ENCODE data around the gene OR8J3.

The OR8J3 gene, protein sequence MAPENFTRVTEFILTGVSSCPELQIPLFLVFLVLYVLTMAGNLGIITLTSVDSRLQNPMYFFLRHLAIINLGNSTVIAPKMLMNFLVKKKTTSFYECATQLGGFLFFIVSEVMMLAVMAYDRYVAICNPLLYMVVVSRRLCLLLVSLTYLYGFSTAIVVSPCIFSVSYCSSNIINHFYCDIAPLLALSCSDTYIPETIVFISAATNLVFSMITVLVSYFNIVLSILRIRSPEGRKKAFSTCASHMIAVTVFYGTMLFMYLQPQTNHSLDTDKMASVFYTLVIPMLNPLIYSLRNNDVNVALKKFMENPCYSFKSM

DNA sequence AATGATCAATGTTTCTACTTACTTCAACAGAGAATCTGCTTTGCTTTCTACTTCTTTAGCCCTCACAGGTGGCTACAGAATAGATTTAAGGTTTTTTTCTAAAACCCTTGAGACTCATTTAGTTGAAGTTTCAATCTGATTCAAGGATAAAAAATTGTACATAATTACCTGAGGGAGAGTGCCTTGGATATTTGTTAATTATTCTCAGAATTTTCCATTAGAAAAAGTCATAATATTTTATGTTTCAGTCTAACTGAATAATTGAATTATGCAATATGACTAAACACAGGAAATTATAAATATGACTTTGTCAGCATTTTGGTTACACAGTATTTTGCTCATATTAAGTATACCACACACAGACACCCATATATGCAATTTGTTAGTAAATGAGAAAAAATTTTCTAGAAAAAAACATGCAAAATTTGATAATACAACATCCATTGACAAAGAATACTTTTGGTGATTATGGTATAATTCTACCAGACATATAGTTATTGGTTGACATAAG lies at the start of gene OR8J3:
OR8J3 (minus strand) TSS at position 51 of the 511 bp plus-strand sequence. CDS start 2,483 bp downstream, outside the sequence.
- H3K4me3 ChIP-seq (ENCODE audit: severe bottlenecking), result no peak within 1 kb of the TSS
- H3K4me1 ChIP-seq (ENCODE audit: insufficient read depth, poor library complexity, severe bottlenecking), result no peaks in the 10 kb centered on the region
- ATAC-seq (ENCODE audit: low read depth), result no peak
- TF ChIP-seq, protein P1, sequence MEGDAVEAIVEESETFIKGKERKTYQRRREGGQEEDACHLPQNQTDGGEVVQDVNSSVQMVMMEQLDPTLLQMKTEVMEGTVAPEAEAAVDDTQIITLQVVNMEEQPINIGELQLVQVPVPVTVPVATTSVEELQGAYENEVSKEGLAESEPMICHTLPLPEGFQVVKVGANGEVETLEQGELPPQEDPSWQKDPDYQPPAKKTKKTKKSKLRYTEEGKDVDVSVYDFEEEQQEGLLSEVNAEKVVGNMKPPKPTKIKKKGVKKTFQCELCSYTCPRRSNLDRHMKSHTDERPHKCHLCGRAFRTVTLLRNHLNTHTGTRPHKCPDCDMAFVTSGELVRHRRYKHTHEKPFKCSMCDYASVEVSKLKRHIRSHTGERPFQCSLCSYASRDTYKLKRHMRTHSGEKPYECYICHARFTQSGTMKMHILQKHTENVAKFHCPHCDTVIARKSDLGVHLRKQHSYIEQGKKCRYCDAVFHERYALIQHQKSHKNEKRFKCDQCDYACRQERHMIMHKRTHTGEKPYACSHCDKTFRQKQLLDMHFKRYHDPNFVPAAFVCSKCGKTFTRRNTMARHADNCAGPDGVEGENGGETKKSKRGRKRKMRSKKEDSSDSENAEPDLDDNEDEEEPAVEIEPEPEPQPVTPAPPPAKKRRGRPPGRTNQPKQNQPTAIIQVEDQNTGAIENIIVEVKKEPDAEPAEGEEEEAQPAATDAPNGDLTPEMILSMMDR (IDR thresholded peaks at IDR 0.05; ENCODE audit: poor library complexity, severe bottlenecking), result no peak
- H3K36me3 ChIP-seq (ENCODE audit: low read depth), result no peaks in the 10 kb centered on the region
- no peaks in the 10 kb centered on the region for H3K9me3 ChIP-seq (ENCODE audit: severe bottlenecking)
- no peaks in the 10 kb centered on the region for H3K27me3 ChIP-seq (ENCODE audit: insufficient read depth, poor library complexity, severe bottlenecking)
- no peak within 1 kb of the TSS for H3K27ac ChIP-seq (ENCODE audit: poor library complexity, severe bottlenecking)
- DNase-seq (ENCODE audit: low spot score), result no peak

DNA sequence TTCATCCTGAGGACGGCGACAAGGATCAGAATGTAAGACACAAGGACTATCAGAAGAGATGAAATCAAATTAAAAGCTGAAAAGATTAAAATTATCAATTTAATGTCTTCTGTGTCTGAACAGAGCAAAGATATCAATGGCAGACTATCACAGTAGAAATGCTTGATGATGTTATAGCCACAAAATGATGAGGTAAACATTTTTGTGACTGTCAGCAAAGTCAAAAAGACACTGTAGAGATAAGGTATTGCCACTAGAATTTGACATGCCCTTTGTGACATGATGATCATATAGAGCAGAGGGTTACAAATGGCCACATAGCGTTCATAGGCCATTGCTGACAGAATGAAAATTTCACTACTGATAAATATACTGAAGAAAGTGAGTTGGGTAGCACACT lies 48.6 kb upstream of the OR8J3 start:
- ATAC-seq (ENCODE audit: low read depth), result no peak
- no peak overlapping the region for H3K27ac ChIP-seq (ENCODE audit: poor library complexity, severe bottlenecking)

DNA sequence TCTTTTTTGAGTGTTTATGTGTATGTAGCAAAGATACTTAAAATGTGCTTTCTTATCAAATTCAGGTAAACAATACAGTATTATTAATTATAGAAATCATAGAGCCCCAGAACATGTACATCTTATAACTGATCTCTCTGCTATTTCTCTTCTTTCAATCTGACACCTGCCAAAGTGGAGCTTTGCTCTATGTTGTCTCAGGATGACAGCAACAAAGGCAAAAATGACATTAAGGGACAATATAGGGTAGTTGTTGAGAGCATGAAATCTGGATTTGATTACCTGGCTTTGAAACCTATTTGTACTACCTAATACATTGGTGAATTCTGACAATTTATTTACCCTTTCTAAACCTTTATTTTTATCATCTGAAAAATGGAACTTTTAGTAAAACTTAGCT lies 43.5 kb upstream of the OR8J3 start:
- H3K27me3 ChIP-seq (ENCODE audit: insufficient read depth, poor library complexity, severe bottlenecking), result no peaks in the 10 kb centered on the region
- H3K4me1 ChIP-seq (ENCODE audit: insufficient read depth, poor library complexity, severe bottlenecking), result no peaks in the 10 kb centered on the region
- no peaks in the 10 kb centered on the region for H3K36me3 ChIP-seq (ENCODE audit: low read depth)
- H3K27ac ChIP-seq (ENCODE audit: poor library complexity, severe bottlenecking), result no peak overlapping the region
- no peak for DNase-seq (ENCODE audit: low spot score)
- H3K4me3 ChIP-seq (ENCODE audit: severe bottlenecking), result no peak overlapping the region
- TF ChIP-seq, protein P1 (IDR thresholded peaks at IDR 0.05; ENCODE audit: poor library complexity, severe bottlenecking), result no peak
- ATAC-seq (ENCODE audit: low read depth), result no peak
- no peaks in the 10 kb centered on the region for H3K9me3 ChIP-seq (ENCODE audit: severe bottlenecking)

More for the DNA sequence above, 48.6 kb upstream of the OR8J3 start:
- DNase-seq (ENCODE audit: low spot score), result no peak
- H3K9me3 ChIP-seq (ENCODE audit: severe bottlenecking), result no peaks in the 10 kb centered on the region
- no peaks in the 10 kb centered on the region for H3K36me3 ChIP-seq (ENCODE audit: low read depth)
- no peaks in the 10 kb centered on the region for H3K4me1 ChIP-seq (ENCODE audit: insufficient read depth, poor library complexity, severe bottlenecking)
- TF ChIP-seq, protein P1 (IDR thresholded peaks at IDR 0.05; ENCODE audit: poor library complexity, severe bottlenecking), result no peak
- no peak overlapping the region for H3K4me3 ChIP-seq (ENCODE audit: severe bottlenecking)
- H3K27me3 ChIP-seq (ENCODE audit: insufficient read depth, poor library complexity, severe bottlenecking), result no peaks in the 10 kb centered on the region

DNA sequence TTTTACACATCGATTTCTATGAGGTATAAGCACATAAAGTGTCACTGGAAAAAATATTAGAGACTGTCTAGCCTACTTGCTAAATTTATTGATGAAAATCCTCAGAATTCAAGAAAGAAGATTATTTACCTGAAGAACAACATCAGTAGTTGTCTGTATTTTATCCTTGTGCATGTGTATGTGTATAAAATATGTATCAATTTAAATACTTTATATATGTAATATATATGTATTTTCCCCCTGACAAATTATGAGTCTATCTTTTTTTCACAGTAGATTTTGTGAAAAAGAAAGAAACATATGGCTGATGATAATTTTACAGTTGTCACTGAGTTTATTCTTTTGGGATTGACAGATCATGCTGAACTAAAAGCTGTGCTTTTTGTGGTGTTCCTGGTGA lies 36.3 kb upstream of the OR8J3 start, which contains the start of gene OR5J2:
OR5J2 (plus strand) TSS at position 301 of the 400 bp plus-strand sequence; CDS start at position 301, 0 bp downstream.
- TF ChIP-seq, protein P1 (IDR thresholded peaks at IDR 0.05; ENCODE audit: poor library complexity, severe bottlenecking), result no peak
- H3K36me3 ChIP-seq (ENCODE audit: low read depth), result no peaks in the 10 kb centered on the region
- no peak within 1 kb of the TSS for H3K27ac ChIP-seq (ENCODE audit: poor library complexity, severe bottlenecking)
- ATAC-seq (ENCODE audit: low read depth) (no peak), DNase-seq (ENCODE audit: low spot score) (no peak)
- H3K4me1 ChIP-seq (ENCODE audit: insufficient read depth, poor library complexity, severe bottlenecking), result no peaks in the 10 kb centered on the region
- no peak within 1 kb of the TSS for H3K4me3 ChIP-seq (ENCODE audit: severe bottlenecking)
- H3K27me3 ChIP-seq (ENCODE audit: insufficient read depth, poor library complexity, severe bottlenecking), result no peaks in the 10 kb centered on the region
- H3K9me3 ChIP-seq (ENCODE audit: severe bottlenecking), result no peaks in the 10 kb centered on the region
